HepG2 (cell line): ENCODE measurements around the gene RCBTB1. TPM values are rescaled to one million over a fixed set of nuclear protein-coding genes. Genes with fewer than 3 reads are reported as not detected.
A peak's percentile ranks its signal among the peaks of the same experiment; 100 is the strongest.

Source experiments
- GABPB1 ChIP-seq: IDR thresholded peaks from 2 replicates; pipeline ENCODE4 v1.6.1; 2016; ENCODE audit warnings: mild to moderate bottlenecking, missing genetic modification reagents, moderate library complexity, missing compliant biosample characterization
- HDAC6 ChIP-seq: fragments of 200-600 bp; sonication (generic); IDR thresholded peaks from 2 replicates; pipeline ENCODE4 v1.7.0; 2017; ENCODE audit warnings: mild to moderate bottlenecking, antibody characterized with exemption, low read length, low read depth
- HIVEP1 ChIP-seq: sonication (generic); formaldehyde crosslinking; IDR thresholded peaks from 2 replicates; pipeline ENCODE4 v1.4.0; 2020; ENCODE audit warnings: mild to moderate bottlenecking, missing genetic modification reagents
- HNF4G ChIP-seq, 2 experiments: sonication (generic) in 1 of 2; formaldehyde crosslinking in 1 of 2; IDR thresholded peaks; 2 replicates each; pipeline versions ENCODE4 v1.4.0 to v1.6.1; 2011 to 2020; ENCODE audit warnings: borderline replicate concordance in 2 of 2, low read depth in 2 of 2, mild to moderate bottlenecking in 2 of 2, low read length in 1 of 2, missing genetic modification reagents in 1 of 2, moderate library complexity in 1 of 2
- HNRNPLL ChIP-seq: fragments of 200-400 bp; formaldehyde crosslinking; IDR thresholded peaks from 2 replicates; pipeline ENCODE4 v1.6.1; 2017; ENCODE audit warnings: mild to moderate bottlenecking, low read depth, low read length; ENCODE audit not compliant: poor library complexity, severe bottlenecking
- JUNB ChIP-seq: sonication (generic); formaldehyde crosslinking; IDR thresholded peaks from 2 replicates; pipeline ENCODE4 v1.8.0; 2022; ENCODE audit warnings: missing genetic modification reagents, mild to moderate bottlenecking, borderline replicate concordance
- JUND ChIP-seq: sonication (generic); formaldehyde crosslinking; IDR thresholded peaks from 2 replicates; pipeline ENCODE4 v1.8.0; 2022; ENCODE audit warnings: mild to moderate bottlenecking, missing genetic modification reagents
- KAT2B ChIP-seq: fragments of 150-350 bp; IDR thresholded peaks from 2 replicates; pipeline ENCODE4 v1.6.1; 2014; ENCODE audit warnings: low read depth, low read length, borderline replicate concordance
- PHF5A ChIP-seq: IDR thresholded peaks from one replicate; pipeline ENCODE4 v1.6.1; 2018; ENCODE audit warnings: low read depth, missing genetic modification reagents; ENCODE audit not compliant: unreplicated experiment
- PPARG ChIP-seq: conservative IDR thresholded peaks from 2 replicates; pipeline ENCODE4 v1.6.1; 2016; ENCODE audit warnings: missing biosample characterization, missing genetic modification reagents
- RFX3 ChIP-seq: IDR thresholded peaks from 2 replicates; pipeline ENCODE4 v1.6.1; 2016; ENCODE audit warnings: missing biosample characterization, missing genetic modification reagents
- SAFB2 ChIP-seq: sonication (generic); formaldehyde crosslinking; IDR thresholded peaks from 2 replicates; pipeline ENCODE4 v1.5.1; 2020; ENCODE audit warnings: missing genetic modification reagents, low read depth, mild to moderate bottlenecking, borderline replicate concordance
- SALL2 ChIP-seq: sonication (generic); formaldehyde crosslinking; IDR thresholded peaks from 2 replicates; pipeline ENCODE4 v1.8.1; 2023; ENCODE audit warnings: mild to moderate bottlenecking, missing genetic modification reagents, inconsistent platforms
- ZBTB3 ChIP-seq: sonication (generic); formaldehyde crosslinking; IDR thresholded peaks from 2 replicates; pipeline ENCODE4 v1.4.0; 2020; ENCODE audit warnings: low read depth, mild to moderate bottlenecking, moderate library complexity, missing genetic modification reagents, borderline replicate concordance
- ZNF343 ChIP-seq: sonication (generic); formaldehyde crosslinking; IDR thresholded peaks from 2 replicates; pipeline ENCODE4 v1.4.0; 2020; ENCODE audit warnings: mild to moderate bottlenecking, missing genetic modification reagents
- ZNF549 ChIP-seq: sonication (generic); formaldehyde crosslinking; IDR thresholded peaks from 2 replicates; pipeline ENCODE4 v1.5.0; 2020; ENCODE audit warnings: missing genetic modification reagents
- polyA plus RNA-seq, 8 experiments: library from polyadenylated mRNA; depleted of rRNA in 3 of 8; stranded (reverse) in 7 of 8; unstranded in 1 of 8; fragments of >200 nt; fragmentation: Illumina TruSeq in 4 of 8; extraction: Trizol in 4 of 8; gene quantifications; 2 replicates each; pipeline versions ENCODE4 v1.2.1 to v1.2.3, GENCODE V29; 2011 to 2016; ENCODE audit warnings: low read depth in 4 of 8, missing spikeins in 1 of 8, mixed read lengths in 1 of 8; ENCODE audit not compliant: insufficient read depth in 1 of 8
- total RNA-seq, 5 experiments: library from RNA; depleted of rRNA; stranded (reverse); fragments of >200 nt; fragmentation: Illumina TruSeq; extraction: Trizol; gene quantifications; 2 replicates each; pipeline ENCODE4 v1.2.3, GENCODE V29; 2016; ENCODE audit warnings: low read depth in 1 of 5
- TF ChIP-seq, protein P1 (sequence below): sonication (generic); formaldehyde crosslinking; conservative IDR thresholded peaks from 2 replicates; pipeline ENCODE4 v1.8.0; 2022; ENCODE audit warnings: low read depth, missing genetic modification reagents
- TF ChIP-seq, protein P2 (sequence below): sonication (generic); formaldehyde crosslinking; IDR thresholded peaks from 2 replicates; pipeline ENCODE4 v1.5.0; 2020; ENCODE audit warnings: missing genetic modification reagents
- TF ChIP-seq, protein P3 (sequence below): sonication (generic); formaldehyde crosslinking; IDR thresholded peaks from 2 replicates; pipeline ENCODE4 v1.5.0; 2020; ENCODE audit warnings: mild to moderate bottlenecking, missing genetic modification reagents
- TF ChIP-seq, protein P4 (sequence below): sonication (generic); formaldehyde crosslinking; IDR thresholded peaks from 2 replicates; pipeline ENCODE4 v1.4.0; 2020; ENCODE audit warnings: missing genetic modification reagents, low read depth, mild to moderate bottlenecking, borderline replicate concordance

RCBTB1 gene
- total and polyA plus RNA-seq, 2 of the 13 experiments (the other 11 are each of a cell fraction or from before 2014, with no cell fraction given), result 13.4 to 21.6 TPM

DNA sequence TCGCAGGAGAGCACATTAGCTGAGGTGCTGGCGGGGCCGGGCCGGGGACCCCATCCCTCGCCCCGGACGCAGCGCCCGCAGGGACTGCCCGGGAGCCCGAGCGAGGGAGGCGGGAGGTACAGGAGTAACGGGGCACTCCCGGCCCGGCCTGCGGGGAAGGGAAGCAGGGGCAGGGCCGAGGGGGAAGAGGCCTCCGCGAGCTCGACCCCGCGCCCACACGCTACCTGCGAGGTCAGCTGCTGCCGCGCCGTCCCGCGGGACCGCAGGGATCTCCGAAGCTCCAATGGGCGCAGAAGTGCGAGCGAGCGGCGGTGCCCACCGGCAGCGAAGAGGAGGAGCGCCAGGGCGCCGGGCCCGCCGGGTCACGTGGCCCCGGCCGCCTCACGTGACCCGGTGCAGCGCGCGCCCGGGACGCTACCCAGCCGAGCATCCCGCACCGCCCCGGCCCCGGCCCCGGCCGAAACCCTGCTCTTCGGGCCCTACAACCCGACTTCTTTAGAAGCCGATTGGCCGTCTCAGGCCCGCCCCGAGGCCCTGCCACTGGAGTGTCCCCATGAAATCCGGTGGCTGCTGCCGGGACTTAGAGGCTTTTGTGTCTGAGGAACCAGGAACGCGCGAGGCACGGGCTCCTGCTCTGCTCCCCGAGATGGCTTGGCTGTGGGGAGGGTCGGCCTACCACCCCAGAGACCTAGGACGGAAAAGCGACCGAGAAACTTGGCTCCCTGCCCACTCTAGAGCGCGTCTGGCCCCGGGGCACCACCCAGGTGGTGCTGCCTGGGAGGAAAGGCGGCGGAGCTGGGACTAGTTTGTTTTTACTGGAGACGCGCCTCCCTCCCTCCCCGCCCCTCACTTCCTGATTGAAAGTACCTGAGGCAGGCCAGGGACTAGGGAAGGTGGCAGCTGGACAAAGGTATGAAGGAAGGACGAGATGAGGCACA lies at the start of gene RCBTB1 (continued):
- no peak for TF ChIP-seq HNF4G (IDR thresholded peaks at IDR 0.05; ENCODE audit: borderline replicate concordance, low read depth, low read length)
- TF ChIP-seq HNF4G (CRISPR knock-in tag; IDR thresholded peaks at IDR 0.05; ENCODE audit: borderline replicate concordance, low read depth), result no peak
- TF ChIP-seq JUNB (CRISPR knock-in tag), result no peak
- TF ChIP-seq, protein P1, sequence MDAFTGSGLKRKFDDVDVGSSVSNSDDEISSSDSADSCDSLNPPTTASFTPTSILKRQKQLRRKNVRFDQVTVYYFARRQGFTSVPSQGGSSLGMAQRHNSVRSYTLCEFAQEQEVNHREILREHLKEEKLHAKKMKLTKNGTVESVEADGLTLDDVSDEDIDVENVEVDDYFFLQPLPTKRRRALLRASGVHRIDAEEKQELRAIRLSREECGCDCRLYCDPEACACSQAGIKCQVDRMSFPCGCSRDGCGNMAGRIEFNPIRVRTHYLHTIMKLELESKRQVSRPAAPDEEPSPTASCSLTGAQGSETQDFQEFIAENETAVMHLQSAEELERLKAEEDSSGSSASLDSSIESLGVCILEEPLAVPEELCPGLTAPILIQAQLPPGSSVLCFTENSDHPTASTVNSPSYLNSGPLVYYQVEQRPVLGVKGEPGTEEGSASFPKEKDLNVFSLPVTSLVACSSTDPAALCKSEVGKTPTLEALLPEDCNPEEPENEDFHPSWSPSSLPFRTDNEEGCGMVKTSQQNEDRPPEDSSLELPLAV (CRISPR knock-in tag), result no peak
- no peak for TF ChIP-seq HIVEP1 (CRISPR knock-in tag)
- TF ChIP-seq ZNF343 (CRISPR knock-in tag), result 0 out of 2 replicates have a peak, but pooled peaks have one; percentile 17
- no peak for TF ChIP-seq KAT2B
- peak; percentile 87; the same call in 1 of the 2 replicates for TF ChIP-seq SAFB2 (CRISPR knock-in tag)
- no peak for TF ChIP-seq RFX3 (CRISPR knock-in tag)
- TF ChIP-seq GABPB1 (CRISPR knock-in tag), result peak; percentile 72; the same call in 1 of the 2 replicates
- TF ChIP-seq, protein P2, sequence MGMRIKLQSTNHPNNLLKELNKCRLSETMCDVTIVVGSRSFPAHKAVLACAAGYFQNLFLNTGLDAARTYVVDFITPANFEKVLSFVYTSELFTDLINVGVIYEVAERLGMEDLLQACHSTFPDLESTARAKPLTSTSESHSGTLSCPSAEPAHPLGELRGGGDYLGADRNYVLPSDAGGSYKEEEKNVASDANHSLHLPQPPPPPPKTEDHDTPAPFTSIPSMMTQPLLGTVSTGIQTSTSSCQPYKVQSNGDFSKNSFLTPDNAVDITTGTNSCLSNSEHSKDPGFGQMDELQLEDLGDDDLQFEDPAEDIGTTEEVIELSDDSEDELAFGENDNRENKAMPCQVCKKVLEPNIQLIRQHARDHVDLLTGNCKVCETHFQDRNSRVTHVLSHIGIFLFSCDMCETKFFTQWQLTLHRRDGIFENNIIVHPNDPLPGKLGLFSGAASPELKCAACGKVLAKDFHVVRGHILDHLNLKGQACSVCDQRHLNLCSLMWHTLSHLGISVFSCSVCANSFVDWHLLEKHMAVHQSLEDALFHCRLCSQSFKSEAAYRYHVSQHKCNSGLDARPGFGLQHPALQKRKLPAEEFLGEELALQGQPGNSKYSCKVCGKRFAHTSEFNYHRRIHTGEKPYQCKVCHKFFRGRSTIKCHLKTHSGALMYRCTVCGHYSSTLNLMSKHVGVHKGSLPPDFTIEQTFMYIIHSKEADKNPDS (CRISPR knock-in tag), result peak; percentile 70; the same call in 1 of the 2 replicates
- TF ChIP-seq SALL2, result peak; percentile 64; the same call in 1 of the 2 replicates
- TF ChIP-seq ZBTB3, result no peak
- TF ChIP-seq ZNF549, result no peak
- TF ChIP-seq PHF5A, result no peak
- 0 out of 2 replicates have a peak, but pooled peaks have one; percentile 18 for TF ChIP-seq JUND (CRISPR knock-in tag)
- TF ChIP-seq HDAC6, result no peak
- no peak for TF ChIP-seq PPARG (CRISPR knock-in tag)
- TF ChIP-seq HNRNPLL, result peak; percentile 64
- TF ChIP-seq, protein P3, sequence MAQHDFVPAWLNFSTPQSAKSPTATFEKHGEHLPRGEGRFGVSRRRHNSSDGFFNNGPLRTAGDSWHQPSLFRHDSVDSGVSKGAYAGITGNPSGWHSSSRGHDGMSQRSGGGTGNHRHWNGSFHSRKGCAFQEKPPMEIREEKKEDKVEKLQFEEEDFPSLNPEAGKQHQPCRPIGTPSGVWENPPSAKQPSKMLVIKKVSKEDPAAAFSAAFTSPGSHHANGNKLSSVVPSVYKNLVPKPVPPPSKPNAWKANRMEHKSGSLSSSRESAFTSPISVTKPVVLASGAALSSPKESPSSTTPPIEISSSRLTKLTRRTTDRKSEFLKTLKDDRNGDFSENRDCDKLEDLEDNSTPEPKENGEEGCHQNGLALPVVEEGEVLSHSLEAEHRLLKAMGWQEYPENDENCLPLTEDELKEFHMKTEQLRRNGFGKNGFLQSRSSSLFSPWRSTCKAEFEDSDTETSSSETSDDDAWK (CRISPR knock-in tag), result no peak
- TF ChIP-seq, protein P4, sequence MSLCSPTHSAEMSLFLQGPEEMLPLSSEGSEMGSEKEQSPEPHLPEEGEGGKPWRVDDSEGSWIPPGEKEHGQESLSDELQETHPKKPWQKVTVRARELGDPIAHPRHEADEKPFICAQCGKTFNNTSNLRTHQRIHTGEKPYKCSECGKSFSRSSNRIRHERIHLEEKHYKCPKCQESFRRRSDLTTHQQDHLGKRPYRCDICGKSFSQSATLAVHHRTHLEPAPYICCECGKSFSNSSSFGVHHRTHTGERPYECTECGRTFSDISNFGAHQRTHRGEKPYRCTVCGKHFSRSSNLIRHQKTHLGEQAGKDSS (CRISPR knock-in tag), result no peak
